Ascending aorta (tissue), 2 donors: ENCODE data around the gene CLSTN1. TPM values are rescaled to one million over a fixed set of nuclear protein-coding genes. Genes with fewer than 3 reads are reported as not detected.

Source experiments
- DNase-seq, 2 donors: peaks; one replicate each; pipeline ENCODE4 v3.0.0-alpha.2; 2019; ENCODE audit warnings: low spot score in 2 of 2
- H3K27ac ChIP-seq, 2 donors: fragments of 200-600 bp; sonication (generic); one replicate each; pipeline ENCODE4 v1.5.1; 2016 to 2017; ENCODE audit warnings: mild to moderate bottlenecking in 1 of 2
- H3K27me3 ChIP-seq: fragments of 200-600 bp; sonication (generic); one replicate; pipeline ENCODE4 v1.5.1; 2017
- H3K36me3 ChIP-seq, 2 donors: fragments of 200-600 bp; sonication (generic); one replicate each; pipeline ENCODE4 v1.5.1; 2016
- H3K4me1 ChIP-seq, 2 donors: fragments of 200-600 bp; sonication (generic); one replicate each; pipeline ENCODE4 v1.5.1; 2016 to 2017; ENCODE audit warnings: mild to moderate bottlenecking in 1 of 2
- H3K4me3 ChIP-seq, 2 donors: fragments of 200-600 bp; sonication (generic); one replicate each; pipeline ENCODE4 v1.5.1; 2016 to 2017; ENCODE audit warnings: mild to moderate bottlenecking in 1 of 2
- H3K9me3 ChIP-seq, 2 donors: fragments of 200-600 bp; sonication (generic); one replicate each; pipeline ENCODE4 v1.5.1; 2016
- intact Hi-C: fragments of 100-400 bp; cut with DNase I; formaldehyde crosslinking; loops from one replicate; pipeline ENCODE4 v1.15.1; 2023
- total RNA-seq: library from RNA; depleted of rRNA; stranded (reverse); fragments of >200 nt; gene quantifications from one replicate; pipeline ENCODE4 v1.1.0, GENCODE V29; 2016
- TF ChIP-seq, protein P1 (sequence below), 3 experiments: fragments of 200-600 bp in 2 of 3; fragments of 450-650 bp in 1 of 3; sonication (generic) in 2 of 3; IDR thresholded peaks; one replicate each; pipeline ENCODE4 v1.5.1; 2016 to 2019; ENCODE audit warnings: antibody characterized with exemption in 3 of 3, mild to moderate bottlenecking in 1 of 3, moderate library complexity in 1 of 3

CLSTN1 gene
- total RNA-seq, 1 donor from 2014 or later, result 84.6 TPM

DNA sequence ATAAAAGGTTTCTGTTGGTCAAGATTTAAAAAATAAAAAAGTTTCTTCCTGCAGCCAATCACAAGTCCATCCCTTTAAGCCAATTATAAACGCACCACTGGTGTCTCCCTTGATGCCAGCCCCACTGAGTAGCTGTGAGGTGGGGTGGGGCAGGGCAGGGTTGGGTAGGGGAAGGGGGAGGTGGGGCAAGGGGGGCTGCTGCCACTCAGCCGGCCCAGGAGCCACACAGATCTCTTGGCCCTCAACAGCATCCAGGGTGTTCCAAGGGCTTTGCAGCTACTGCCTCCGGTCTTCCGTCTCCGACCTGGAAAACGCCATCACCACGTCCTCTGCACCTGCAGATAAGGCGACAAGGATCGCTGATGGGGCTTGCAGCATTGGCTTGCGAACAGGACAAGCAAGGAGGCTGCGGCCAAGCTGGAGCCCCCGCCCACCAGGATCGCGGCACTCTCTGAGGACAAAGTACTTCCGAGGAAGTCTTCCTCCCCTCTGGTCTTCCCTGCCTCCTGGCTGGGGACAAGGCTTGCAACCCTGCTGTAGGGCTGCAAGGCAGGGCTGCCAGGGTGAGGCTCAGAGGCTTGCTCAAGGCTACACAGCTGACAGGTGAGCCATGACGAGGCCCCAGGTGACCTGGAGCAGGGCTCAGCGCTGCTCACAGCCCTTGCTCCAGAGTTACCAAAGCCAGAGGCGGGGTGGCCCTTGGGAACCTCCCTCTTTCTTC, 26.8 kb upstream of the CLSTN1 start:
- TF ChIP-seq, protein P1, sequence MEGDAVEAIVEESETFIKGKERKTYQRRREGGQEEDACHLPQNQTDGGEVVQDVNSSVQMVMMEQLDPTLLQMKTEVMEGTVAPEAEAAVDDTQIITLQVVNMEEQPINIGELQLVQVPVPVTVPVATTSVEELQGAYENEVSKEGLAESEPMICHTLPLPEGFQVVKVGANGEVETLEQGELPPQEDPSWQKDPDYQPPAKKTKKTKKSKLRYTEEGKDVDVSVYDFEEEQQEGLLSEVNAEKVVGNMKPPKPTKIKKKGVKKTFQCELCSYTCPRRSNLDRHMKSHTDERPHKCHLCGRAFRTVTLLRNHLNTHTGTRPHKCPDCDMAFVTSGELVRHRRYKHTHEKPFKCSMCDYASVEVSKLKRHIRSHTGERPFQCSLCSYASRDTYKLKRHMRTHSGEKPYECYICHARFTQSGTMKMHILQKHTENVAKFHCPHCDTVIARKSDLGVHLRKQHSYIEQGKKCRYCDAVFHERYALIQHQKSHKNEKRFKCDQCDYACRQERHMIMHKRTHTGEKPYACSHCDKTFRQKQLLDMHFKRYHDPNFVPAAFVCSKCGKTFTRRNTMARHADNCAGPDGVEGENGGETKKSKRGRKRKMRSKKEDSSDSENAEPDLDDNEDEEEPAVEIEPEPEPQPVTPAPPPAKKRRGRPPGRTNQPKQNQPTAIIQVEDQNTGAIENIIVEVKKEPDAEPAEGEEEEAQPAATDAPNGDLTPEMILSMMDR (IDR thresholded peaks at IDR 0.05), result no peak
- Histone ChIP-seq H3K4me3 (no peak overlapping the region), H3K4me1 (peaks cover 0 to 5% of the 10 kb centered on the region in 2 donors), H3K27me3 (no peaks in the 10 kb centered on the region), H3K36me3 (no peaks in the 10 kb centered on the region), H3K9me3 (no peaks in the 10 kb centered on the region), H3K27ac (no peak overlapping the region)
- DNase-seq, result no peak
- intact Hi-C loops, result no loop called here

DNA sequence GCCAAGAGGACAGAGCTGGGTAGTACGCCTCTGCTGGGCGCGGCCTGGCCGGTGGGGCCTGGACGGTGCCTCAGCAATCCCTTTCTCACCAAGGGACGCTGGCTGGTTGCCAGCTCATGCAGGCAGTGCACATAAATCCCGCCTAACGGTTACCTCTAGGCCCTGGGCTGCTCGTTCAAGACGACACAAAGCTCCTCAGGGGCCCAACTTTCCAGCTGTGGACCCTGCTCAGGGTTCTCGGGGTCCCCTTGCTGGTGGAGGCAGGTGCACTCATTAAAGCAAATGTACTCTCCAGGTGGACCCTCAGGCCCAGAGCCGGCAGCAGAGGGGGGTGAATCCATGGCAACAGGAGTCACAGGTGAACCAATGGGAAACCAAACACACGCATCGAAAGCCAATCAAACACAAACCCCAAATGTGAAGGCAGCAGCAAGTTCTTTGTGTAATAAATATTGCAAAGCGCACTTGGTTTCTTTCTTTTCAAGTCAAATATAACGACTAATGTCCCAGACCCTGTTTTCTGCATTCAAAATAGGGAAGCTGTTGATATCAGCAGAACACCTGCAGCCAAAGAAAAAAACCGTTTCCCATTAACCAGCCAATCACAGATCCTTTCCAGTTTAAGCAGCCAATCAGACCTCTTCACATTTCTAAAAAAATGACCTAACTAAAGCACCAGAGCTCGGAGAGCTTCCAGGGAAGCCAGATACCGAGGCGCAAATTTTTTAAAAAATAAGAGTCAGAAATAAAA, 26.1 kb upstream of the CLSTN1 start:
- Histone ChIP-seq H3K27ac (no peak overlapping the region), H3K9me3 (no peaks in the 10 kb centered on the region), H3K27me3 (no peaks in the 10 kb centered on the region), H3K36me3 (no peaks in the 10 kb centered on the region), H3K4me1 (peaks cover 0 to 5% of the 10 kb centered on the region in 2 donors), H3K4me3 (no peak overlapping the region)
- DNase-seq, result no peak
- TF ChIP-seq, protein P1 (IDR thresholded peaks at IDR 0.05), result no peak
- intact Hi-C loops, result no loop called here

DNA sequence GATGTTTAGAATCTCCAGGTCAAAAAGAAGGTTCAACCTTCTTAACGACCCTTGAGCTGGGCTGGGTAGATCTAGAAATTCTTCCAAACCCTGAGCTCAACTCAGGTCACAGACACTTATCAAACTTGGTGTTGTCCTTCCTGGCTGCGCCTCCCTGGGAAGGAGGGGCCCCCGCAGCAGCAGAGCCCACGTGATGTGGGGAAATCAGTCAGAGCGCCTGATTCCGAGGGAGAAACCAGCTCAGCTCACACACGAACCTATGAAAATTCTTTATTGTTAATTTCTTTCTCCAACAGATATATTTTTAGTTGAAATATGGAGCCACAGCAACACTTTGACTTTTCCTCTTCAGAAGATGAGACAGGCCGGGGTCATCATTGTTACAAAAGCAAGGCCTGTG, 24.3 kb upstream of the CLSTN1 start:
- no peaks in the 10 kb centered on the region for H3K9me3 ChIP-seq
- H3K4me1 ChIP-seq, result peaks cover 5 to 8% of the 10 kb centered on the region in 2 donors
- H3K27ac ChIP-seq, result no peak overlapping the region
- H3K36me3 ChIP-seq, result no peaks in the 10 kb centered on the region
- no peaks in the 10 kb centered on the region for H3K27me3 ChIP-seq
- intact Hi-C loops, result no loop called here
- H3K4me3 ChIP-seq, result no peak overlapping the region
- no peak for DNase-seq
- TF ChIP-seq, protein P1 (IDR thresholded peaks at IDR 0.05), result no peak

DNA sequence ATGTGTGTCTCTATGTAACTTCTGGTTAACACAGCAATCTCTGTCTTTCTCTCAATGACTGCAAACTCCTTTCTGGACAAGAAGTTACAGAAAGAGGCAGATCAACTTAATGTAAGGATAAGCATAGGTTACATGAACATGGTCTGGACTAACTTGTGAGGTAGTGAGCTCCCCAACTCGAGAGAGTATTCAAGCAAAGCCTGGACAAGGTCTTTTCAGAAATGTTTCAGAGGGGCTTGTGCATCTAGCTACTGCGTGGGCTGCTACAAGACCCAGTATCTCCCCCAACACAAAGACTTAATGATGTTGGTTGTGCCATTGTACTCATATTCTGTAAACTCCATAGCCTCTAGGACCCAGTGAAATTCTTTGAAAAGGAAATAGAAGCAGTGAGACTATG, 23.5 kb upstream of the CLSTN1 start:
- TF ChIP-seq, protein P1 (IDR thresholded peaks at IDR 0.05), result no peak
- H3K27ac ChIP-seq, result no peak overlapping the region
- no peak overlapping the region for H3K4me3 ChIP-seq
- H3K9me3 ChIP-seq, result no peaks in the 10 kb centered on the region
- DNase-seq, result no peak
- no peaks in the 10 kb centered on the region for H3K27me3 ChIP-seq
- no peaks in the 10 kb centered on the region for H3K36me3 ChIP-seq
- intact Hi-C loops, result no loop called here
- peaks cover 5 to 13% of the 10 kb centered on the region in 2 donors for H3K4me1 ChIP-seq

DNA sequence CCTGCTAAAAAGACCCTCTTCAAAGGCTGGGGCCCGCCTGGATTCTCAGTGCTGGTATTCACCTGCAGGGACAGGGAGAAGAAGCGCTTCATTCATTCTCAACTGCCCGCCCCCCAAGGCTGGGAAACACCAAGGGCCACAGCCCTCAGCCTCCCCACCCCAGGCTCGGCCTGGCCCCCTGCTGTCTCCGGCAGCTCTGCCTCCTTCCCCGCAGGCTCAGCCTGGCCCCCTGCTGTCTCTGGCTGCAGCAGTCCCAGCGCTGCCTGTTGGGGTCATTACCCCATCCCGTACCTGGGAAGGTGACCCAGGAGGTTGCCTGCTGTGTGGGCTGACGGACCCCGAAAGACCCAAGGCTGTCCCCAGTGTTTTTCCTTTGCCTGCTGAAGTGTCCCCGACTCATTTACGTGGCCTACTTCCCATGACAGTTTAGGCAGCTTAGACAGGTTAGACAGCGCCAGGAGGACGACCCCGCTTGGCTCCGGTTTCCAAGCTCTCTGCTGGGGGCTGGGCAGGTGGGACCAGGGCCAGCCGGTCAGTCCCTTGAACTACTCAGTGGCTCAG, 22.9 kb upstream of the CLSTN1 start:
- intact Hi-C loops, result no loop called here

More for the DNA sequence above, 22.9 kb upstream of the CLSTN1 start:
- no peak overlapping the region for H3K4me3 ChIP-seq
- H3K27me3 ChIP-seq, result no peaks in the 10 kb centered on the region
- TF ChIP-seq, protein P1 (IDR thresholded peaks at IDR 0.05), result no peak
- no peaks in the 10 kb centered on the region for H3K36me3 ChIP-seq
- no peaks in the 10 kb centered on the region for H3K9me3 ChIP-seq
- no peak overlapping the region for H3K27ac ChIP-seq
- no peak for DNase-seq
- H3K4me1 ChIP-seq, result peaks cover 0 to 13% of the 10 kb centered on the region in 2 donors
